ENCODE measurements around the gene RND3.

RND3 gene

GRCh38 chr2:150508497-150509137 is 21.1 kb upstream of the RND3 start (continued):
- TF ChIP-seq HOXD13 (CRISPR knock-in tag; IDR thresholded peaks at IDR 0.05; ENCODE audit: borderline replicate concordance) (no peak), ZNF843 (tag by site-specific recombination; IDR thresholded peaks at IDR 0.05) (no peak)

GRCh38 chr2:150507071-150507470 is 19.6 kb upstream of the RND3 start:
- ChIA-PET POLR2A (no interaction called here), CTCF (interaction anchor here (0.6 to 1.3 kb wide), 2 partner anchors 597 to 732 kb away, joined by 3 read pairs; no protein-coding TSS in a partner anchor)
- no peaks in the 10 kb centered on the region for H3K9me3 ChIP-seq (ENCODE audit: control insufficient read depth, insufficient read depth, low read depth, low read length)
- no peak overlapping the region for H3K27ac ChIP-seq (ENCODE audit: extremely low read depth, low read depth, low read length)
- no peaks in the 10 kb centered on the region for H3K36me3 ChIP-seq (ENCODE audit: control insufficient read depth in 2 of 2, insufficient read depth in 1 of 2, low read length in 2 of 2)
- no peak overlapping the region for H3K4me3 ChIP-seq (ENCODE audit: low read depth, low read length)
- TF ChIP-seq ZNF311 (tag by site-specific recombination; IDR thresholded peaks at IDR 0.05; ENCODE audit: borderline replicate concordance) (no peak), ZNF707 (tag by site-specific recombination; IDR thresholded peaks at IDR 0.05) (no peak), ZNF701 (tag by site-specific recombination; IDR thresholded peaks at IDR 0.05) (no peak), ZFP41 (tag by site-specific recombination; IDR thresholded peaks at IDR 0.05; ENCODE audit: borderline replicate concordance) (no peak), ZNF596 (tag by site-specific recombination; IDR thresholded peaks at IDR 0.05) (no peak), KLF9 (tag by site-specific recombination; IDR thresholded peaks at IDR 0.05; ENCODE audit: low read depth) (no peak), ZNF580 (tag by site-specific recombination; IDR thresholded peaks at IDR 0.05) (no peak), PRDM2 (tag by site-specific recombination; IDR thresholded peaks at IDR 0.05; ENCODE audit: borderline replicate concordance) (no peak), SETDB1 (IDR thresholded peaks at IDR 0.05; ENCODE audit: insufficient read length, low read length) (no peak), ZNF280C (tag by site-specific recombination; IDR thresholded peaks at IDR 0.05) (no peak), ZNF404 (tag by site-specific recombination; IDR thresholded peaks at IDR 0.05) (no peak), ZNF114 (tag by site-specific recombination; IDR thresholded peaks at IDR 0.05) (no peak), ZNF24 (tag by site-specific recombination; IDR thresholded peaks at IDR 0.05) (no peak), ZNF239 (tag by site-specific recombination; IDR thresholded peaks at IDR 0.05) (no peak), ZNF175 (tag by site-specific recombination; IDR thresholded peaks at IDR 0.05) (no peak), YY1 (tag by site-specific recombination; IDR thresholded peaks at IDR 0.05) (no peak)
- no peaks in the 10 kb centered on the region for H3K4me1 ChIP-seq (ENCODE audit: control insufficient read depth, insufficient read depth, low read length)
